ENCODE data around the gene RBM47.
"Not testable (repeated sequence)": the region's sequence is repeated elsewhere in the genome, so short reads cannot be mapped to it uniquely, and the experiment has no call there.

Gene RBM47

GRCh38 chr4:40434126-40434687 lies 195.5 kb downstream of the RBM47 start:
- DNase-seq = no peak

GRCh38 chr4:40432504-40432903 lies 197.2 kb downstream of the RBM47 start:
- DNase-seq = no peak

GRCh38 chr4:40427871-40428270 lies 201.8 kb downstream of the RBM47 start:
- not testable (repeated sequence) for DNase-seq

- no peak for DNase-seq
Observed at GRCh38 chr4:40427128-40427527, 202.5 kb downstream of the RBM47 start.

GRCh38 chr4:40425799-40426574 lies 203.7 kb downstream of the RBM47 start:
- no peak for DNase-seq

- DNase-seq = no peak
Observed at GRCh38 chr4:40423735-40424134, 205.9 kb downstream of the RBM47 start.

GRCh38 chr4:40421839-40422708 lies 207.6 kb downstream of the RBM47 start:
- no peak for DNase-seq

GRCh38 chr4:40419231-40419912 lies 210.3 kb downstream of the RBM47 start:
- no peak for DNase-seq

GRCh38 chr4:40418430-40419230 lies 211.0 kb downstream of the RBM47 start:
- DNase-seq = no peak

- no peak for DNase-seq
Observed at GRCh38 chr4:40417941-40418340, 211.7 kb downstream of the RBM47 start.

- no peak for DNase-seq
Observed at GRCh38 chr4:40414673-40415072, 215.0 kb downstream of the RBM47 start.

- no peak for DNase-seq
Observed at GRCh38 chr4:40412866-40413795, 216.5 kb downstream of the RBM47 start.

GRCh38 chr4:40412388-40412787 lies 217.3 kb downstream of the RBM47 start:
- DNase-seq = no peak

GRCh38 chr4:40409835-40410234 lies 219.8 kb downstream of the RBM47 start:
- DNase-seq = no peak

- not testable (repeated sequence) for DNase-seq
Observed at GRCh38 chr4:40407468-40407867, 222.2 kb downstream of the RBM47 start.

GRCh38 chr4:40406340-40406739 lies 223.3 kb downstream of the RBM47 start:
- DNase-seq = no peak

- no peak for DNase-seq
Observed at GRCh38 chr4:40405193-40405592, 224.5 kb downstream of the RBM47 start.

- DNase-seq = no peak
Observed at GRCh38 chr4:40403081-40403480, 226.6 kb downstream of the RBM47 start.

- no peak for DNase-seq
Observed at GRCh38 chr4:40402556-40402955, 227.1 kb downstream of the RBM47 start.

GRCh38 chr4:40401631-40402030 lies 228.0 kb downstream of the RBM47 start:
- no peak for DNase-seq

GRCh38 chr4:40401096-40401495 lies 228.6 kb downstream of the RBM47 start:
- no peak for DNase-seq

Data from NK-92 treated with Interleukin-12 subunit alpha and Interleukin-12 subunit beta, amount 100 ng/mL, for 24 hours (cell line).